HPDE6-E6E7 (cell line): ENCODE data around the gene AAMP.
"Not testable (repeated sequence)": the region's sequence is repeated elsewhere in the genome, so short reads cannot be mapped to it uniquely, and the experiment has no call there.

Experiments used
- DNase-seq: peaks from one replicate; pipeline ENCODE4 v3.0.0; 2011; ENCODE audit warnings: missing footprints; ENCODE audit errors: extremely low spot score

AAMP gene

DNA sequence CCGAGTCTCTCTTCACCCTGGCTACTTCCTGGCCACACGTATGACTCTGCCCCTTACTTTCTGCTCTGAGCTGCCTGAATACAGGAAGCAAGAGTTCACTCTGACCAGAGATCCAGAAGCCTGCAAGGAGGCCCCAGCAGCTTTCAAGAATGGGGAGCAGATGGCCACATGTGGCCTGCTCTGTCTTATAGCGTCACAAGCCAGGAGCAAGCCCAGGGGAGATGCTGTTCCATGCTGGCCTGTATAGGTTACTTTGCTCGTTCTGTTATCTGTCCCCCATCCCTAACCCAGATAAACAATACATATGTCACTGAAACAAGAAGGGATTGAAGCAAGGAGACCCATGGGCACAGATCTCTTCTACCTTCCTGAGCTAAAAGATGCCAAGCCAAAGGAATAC, 4.6 kb upstream of the AAMP start:
- no peak for DNase-seq

DNA sequence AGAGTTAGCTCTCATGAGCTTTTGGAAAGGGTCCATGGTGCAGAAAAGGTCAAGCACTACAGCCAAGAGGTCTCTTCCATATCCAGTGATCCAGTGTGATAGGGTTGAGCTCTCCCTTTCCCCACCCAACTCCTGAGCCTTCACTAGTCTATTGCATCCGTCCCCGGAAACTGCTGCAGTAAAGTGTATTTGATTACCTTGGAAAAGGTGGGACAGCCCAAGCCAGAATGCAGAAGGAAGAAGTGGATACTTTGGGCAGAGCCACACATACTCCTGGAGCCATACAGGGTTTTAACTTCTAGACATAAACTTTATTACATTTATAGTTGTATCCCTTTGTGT, 3.9 kb upstream of the AAMP start:
- no peak for DNase-seq

DNA sequence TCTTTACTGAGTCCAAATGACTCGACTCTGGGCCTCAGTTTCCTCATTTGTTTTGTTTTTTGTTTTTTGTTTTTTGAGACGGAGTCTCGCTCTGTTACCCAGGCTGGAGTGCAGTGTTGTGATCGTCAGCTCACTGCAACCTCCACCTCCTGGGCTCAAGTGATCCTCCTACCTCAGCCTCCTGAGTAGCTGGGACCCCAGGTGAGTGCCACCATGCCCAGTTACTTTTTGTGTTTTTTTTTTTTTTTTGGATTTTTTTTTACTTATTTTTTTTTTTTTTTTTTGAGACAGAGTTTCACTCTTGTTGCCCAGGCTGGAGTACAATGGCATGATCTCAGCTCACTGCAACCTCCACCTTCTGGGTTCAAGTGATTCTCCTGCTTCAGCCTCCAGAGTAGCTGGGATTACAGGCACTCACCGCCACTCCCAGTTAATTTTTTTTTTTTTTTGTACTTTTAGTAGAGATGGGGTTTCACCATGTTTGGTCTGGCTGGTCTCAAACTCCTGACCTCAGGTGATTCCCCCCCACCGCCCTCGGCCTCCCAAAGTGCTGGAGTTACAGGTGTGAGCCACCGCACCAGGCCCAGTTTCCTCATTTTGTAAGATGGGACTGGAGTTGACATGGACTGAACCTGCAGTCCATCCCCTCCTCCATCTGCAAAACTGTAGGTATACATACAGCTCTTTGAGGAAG, 3.4 kb upstream of the AAMP start:
- DNase-seq = not testable (repeated sequence)

DNA sequence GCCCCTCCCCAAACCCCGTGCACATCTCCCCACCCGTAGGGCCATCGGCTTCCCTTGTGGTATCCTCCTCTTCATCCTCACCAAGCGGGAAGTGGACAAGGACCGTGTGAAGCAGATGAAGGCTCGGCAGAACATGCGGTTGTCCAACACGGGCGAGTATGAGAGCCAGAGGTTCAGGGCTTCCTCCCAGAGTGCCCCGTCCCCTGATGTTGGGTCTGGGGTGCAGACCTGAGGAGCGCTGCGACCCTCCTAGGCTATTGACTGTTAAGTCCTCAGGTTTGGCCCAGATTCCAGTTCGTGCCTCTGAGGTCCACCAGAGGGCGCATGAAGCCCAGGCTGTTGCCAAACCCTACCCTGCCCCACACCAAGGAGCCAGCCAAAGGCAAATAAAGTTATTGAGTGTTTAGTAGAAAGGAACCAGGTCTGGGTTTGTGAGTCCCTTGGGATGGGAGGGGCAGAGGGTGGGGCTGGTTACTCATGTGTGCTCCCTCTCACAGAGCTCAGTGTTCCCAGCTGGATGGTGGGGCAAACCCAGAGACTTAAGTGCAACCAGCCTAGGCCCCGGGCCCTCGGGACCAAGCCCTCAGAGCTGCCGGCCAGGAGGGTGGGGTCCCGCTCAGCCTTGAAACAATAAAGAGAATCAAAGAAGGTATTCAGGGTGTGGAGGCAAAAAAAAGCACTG, 2.7 kb upstream of the AAMP start:
- DNase-seq = peak; percentile 87

DNA sequence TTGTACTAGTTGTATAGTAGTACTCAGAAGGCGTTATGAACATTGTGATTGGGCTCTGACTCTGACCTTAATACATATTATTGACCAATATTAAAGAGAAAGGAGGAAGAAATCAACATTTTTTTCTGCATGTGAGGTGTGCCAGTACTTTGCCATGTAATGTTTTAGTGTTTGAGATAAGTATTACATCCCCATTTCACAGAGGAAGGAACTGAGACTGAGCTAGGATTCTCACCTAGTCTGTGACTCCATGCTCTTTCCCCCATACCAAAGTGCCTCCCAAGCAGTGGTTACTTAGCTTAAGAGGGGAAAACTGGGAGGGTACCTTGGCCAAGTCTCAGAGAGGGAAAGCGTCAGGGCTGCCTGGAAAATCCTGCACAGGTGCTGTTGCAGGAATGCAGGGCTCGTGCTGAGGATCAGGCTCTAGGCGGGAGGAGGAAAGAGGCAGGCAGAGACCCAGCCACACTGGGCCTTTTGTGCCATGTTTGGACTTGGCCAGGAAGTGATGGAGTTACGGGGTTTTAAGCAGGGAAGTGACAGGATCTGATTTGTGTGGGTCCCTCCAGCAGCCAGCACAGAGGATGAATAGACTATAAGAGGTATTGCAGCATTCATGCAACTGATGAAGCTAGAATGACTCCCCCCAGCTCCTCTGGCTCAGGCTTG, 2.1 kb upstream of the AAMP start:
- no peak for DNase-seq

DNA sequence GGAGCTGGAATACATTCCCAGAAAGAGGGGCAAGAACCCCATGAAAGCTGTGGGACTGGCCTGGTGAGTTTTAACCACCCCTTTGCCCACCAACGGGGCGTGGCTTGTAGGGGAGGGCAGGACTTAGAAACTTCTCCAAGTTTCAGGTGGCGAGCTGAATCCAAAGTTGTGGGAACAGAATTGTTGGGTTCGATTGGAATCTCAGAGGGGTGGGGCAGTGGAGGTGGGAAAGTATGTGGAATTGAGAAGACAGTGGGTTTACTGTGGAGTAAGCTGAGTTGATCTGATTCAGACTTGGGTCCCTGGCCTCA, 1.5 kb upstream of the AAMP start:
- no peak for DNase-seq

DNA sequence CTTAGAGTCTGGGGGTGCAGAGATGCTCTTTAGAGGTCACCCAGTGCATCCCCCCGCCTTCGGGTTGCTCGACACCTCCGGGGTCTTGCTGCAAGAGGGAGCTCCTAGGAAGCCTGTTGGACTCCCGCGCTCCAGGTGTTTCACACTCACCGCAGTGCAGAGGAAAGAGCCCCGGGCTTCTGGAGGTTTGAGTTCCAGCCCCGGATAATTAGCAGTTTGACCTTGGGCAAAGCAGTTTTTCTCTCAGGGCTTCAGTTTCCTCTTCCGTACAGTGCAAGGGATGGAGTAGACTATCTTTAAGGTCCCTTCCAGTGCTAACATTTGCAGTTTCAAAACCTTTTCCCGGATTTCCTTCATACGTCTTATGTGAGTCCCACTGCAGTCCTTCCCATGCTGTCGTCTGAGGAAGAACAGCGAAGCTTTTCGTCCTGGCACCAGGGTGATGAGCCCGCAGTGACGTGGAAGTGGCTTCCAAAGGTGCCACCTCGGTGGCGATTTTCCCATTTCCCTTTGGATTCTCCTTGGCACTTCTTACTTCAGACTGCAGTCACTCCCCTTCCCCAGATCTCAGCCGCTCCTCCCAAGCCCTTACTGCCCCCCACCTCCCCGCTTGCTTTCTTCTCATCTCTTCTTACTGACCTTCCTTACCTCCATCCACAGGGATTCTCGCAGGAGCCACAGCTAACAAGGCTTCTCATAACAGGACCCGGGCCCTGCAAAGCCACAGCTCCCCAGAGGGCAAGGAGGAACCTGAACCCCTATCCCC, 967 bp upstream of the AAMP start:
- no peak for DNase-seq

DNA sequence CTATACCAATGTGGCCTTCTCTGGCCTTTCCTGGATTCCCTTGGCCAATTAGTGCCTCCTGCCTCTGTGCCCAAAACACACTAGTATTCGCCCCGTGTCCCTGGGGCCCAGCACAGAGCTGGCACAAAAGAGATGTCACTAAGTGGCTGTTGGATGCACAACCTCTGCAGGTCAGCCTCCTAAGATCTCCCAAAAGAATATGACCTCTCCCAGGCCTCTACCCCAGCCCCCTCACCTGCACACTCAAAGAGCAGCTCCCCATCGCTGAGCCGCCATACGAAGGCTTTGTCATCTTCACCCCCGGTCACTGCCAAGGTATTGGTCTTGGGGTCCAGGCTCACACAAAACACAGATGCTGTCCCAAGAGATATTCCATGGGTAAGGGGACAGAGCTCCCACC, 2.7 kb downstream of the AAMP start:
- no peak for DNase-seq

DNA sequence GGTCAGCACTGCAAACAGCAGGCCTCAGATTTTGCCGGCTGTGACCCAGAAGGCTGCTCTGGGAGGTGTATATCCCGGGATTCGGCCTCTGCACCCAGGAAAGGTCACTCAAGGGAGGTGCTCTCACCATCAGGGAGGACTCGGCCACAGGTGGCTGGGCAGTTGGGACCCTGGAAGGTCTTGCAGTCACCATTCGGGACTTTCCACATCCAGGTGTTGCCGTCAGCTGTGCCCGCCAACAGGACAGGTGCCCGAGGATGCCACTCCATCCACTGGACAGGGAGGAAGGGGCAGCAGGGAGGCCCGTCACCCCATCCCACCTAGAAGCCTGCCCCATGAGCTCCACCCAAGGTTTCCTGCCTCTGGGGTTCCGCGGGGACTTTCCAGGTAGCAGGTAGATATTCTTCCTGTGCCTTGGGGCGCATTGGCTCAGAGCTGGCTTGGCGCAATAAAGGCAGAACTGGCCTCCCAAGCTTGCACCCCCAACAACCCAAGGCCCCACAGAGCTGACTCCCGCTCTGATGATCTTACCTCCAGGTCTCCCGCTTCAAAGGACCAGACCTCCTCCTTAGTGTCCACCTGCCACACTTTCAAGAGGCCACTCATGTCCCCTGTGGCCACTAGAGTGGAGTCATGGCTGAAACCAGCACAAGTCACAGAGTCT, 3.5 kb downstream of the AAMP start:
- DNase-seq = no peak

DNA sequence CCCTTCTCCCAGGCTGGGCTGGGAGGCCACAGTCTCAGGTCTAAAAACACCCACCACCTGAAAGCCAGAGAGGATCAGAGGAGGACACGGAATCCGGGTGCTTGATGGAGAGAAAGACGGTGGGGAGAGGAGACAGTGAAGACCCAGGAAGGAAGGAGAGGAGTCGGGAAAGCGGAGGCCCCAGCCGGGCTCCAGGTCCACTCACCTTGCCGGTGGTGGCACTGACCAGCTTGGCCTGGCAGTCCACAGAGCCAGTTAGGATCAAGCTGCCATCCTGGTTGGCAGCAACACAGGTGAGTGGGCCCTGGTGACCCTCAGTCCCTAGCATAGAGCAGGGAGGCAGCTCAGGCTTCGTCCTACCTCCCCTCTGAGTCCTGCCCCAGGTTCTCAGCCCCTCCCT, 4.3 kb downstream of the AAMP start:
- no peak for DNase-seq

DNA sequence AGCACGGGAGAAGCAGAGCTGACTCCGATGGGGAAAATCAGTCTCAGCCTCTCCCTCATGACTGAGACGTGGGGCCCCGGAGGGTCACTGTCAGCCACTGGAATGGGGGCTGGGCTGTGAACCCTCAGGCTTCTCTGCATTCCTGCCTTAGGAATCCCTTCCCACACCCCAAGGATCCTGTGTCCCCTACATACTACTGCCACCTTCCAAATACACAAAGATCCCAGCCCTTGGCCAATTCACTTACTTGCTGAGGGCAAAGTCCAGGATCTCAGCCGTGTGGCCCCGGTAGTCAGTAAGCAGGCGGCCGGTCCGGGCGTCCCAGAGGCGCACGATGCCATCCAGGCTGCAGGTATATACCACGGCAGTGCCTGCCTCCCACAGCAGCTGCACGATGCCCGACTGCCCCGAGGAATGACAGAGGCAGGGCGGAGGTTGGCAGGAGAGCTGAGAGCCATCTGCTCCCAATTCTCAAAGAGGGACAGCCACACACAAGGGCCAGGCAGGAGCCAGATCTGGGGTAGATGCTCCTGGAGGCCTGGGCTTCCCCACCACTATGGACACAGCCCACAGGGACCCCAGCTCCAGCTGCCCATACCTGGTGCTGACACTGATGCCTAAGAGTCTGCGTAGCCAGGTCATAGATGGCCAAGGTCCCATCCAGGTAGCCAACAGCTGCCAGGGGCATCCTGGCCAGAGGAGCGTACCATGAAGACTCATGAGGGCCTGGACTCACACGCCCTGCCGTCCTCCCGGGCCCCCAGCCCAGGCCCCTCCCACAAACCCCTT, 5.0 kb downstream of the AAMP start:
- no peak for DNase-seq

DNA sequence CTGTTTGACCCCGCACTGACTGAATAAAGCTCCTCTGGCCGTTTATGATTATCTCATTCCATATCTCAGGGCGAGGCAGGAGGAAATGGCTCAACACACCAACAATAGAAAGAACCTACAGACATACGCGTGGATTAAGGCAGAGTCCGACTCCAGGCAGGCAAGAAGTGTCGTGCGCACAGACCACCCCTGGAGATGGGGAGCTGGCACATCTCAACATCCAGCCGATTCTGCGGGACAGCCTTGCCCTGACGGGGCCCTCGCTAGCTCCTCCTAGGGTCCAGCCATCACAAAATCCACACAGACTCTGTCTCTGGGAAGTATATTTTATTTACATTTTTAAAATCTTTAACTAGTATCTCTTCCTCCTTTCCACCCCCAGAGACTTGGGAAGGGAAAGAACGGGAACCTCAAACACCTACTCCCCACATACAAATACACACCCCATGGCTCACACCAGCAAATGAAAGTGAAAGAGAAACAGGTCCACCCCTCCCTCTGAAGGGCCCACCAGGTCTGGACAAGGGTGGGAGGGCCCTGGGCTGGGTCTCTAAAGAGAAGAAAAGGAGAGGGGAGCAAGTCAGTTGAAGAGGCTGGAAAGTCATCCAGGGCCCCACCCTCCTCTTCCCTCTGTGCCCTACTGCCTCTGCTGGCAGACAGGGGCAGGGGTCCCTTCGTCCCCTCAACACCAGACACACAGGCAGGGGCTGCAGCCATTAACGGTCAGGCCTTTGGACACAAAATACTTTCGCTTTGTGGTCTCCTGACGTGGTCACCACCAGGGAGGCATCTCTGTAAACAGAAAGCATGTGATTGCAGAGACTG, 5.9 kb downstream of the AAMP start:
- no peak for DNase-seq

DNA sequence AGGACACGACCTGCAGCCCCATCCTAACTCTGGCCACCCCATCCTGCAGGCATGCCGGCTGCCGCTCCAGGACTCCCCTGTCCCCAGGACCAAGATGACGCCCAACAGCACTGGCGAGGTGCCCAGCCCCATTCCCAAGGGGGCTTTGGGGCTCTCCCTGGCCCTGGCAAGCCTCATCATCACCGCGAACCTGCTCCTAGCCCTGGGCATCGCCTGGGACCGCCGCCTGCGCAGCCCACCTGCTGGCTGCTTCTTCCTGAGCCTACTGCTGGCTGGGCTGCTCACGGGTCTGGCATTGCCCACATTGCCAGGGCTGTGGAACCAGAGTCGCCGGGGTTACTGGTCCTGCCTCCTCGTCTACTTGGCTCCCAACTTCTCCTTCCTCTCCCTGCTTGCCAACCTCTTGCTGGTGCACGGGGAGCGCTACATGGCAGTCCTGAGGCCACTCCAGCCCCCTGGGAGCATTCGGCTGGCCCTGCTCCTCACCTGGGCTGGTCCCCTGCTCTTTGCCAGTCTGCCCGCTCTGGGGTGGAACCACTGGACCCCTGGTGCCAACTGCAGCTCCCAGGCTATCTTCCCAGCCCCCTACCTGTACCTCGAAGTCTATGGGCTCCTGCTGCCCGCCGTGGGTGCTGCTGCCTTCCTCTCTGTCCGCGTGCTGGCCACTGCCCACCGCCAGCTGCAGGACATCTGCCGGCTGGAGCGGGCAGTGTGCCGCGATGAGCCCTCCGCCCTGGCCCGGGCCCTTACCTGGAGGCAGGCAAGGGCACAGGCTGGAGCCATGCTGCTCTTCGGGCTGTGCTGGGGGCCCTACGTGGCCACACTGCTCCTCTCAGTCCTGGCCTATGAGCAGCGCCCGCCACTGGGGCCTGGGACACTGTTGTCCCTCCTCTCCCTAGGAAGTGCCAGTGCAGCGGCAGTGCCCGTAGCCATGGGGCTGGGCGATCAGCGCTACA, 7.0 kb downstream of the AAMP start:
- no peak for DNase-seq

DNA sequence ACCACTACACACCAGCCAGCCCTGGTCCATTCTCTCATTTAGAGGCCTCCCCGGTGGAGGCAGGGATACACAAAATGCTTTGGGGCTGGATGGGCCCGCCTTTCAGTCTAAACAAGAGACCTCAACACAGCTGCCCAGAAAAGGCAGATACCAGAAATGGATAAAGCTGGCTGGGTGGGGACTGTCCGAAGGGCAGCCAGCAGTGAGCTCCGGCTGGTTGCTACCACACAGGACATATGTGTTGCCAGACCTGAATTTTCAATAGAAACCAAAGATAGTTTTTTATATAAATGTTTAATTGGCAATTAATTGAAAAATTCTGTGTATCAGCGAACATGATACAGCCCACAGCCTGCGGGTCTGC, 7.7 kb downstream of the AAMP start:
- DNase-seq = no peak

DNA sequence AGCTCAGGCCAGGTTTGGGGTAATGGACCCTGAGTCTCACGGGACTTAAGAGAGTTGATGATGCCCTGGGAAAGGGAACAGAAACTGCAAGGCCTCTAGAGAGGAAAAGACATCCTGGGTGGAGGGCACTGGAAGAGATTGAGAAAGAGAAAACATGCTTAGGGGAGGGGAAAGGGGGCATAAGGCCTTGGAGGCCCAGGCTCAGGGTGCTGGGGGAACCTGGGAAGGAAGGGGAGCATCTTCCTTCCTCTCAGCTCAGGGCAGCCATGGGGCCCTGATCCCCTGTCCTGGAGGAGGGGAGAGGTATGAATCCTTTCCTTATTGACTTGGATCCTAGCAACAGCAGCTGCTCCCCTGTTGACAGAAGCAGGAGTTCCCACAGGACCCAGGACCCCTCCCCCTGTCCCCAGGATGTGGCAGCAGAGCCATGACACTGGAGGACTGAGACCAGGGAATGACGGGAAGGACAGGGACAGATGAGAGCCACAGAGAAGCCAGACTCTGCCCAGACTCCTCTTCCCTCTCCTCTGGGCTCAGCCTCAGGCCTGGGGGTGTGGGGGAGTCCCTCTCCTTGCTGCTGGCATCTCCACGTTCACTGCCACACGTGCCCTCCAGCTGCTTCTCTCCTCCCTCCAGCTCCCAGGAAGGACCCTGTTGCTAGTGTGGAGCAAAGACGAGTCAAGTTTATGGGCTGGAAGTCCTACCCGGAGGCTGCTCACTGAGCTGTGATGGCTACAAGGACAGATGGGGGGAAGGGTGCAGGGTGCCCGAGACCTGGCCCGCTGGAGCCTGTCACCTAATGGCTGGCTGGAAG, 8.3 kb downstream of the AAMP start:
- DNase-seq = no peak

DNA sequence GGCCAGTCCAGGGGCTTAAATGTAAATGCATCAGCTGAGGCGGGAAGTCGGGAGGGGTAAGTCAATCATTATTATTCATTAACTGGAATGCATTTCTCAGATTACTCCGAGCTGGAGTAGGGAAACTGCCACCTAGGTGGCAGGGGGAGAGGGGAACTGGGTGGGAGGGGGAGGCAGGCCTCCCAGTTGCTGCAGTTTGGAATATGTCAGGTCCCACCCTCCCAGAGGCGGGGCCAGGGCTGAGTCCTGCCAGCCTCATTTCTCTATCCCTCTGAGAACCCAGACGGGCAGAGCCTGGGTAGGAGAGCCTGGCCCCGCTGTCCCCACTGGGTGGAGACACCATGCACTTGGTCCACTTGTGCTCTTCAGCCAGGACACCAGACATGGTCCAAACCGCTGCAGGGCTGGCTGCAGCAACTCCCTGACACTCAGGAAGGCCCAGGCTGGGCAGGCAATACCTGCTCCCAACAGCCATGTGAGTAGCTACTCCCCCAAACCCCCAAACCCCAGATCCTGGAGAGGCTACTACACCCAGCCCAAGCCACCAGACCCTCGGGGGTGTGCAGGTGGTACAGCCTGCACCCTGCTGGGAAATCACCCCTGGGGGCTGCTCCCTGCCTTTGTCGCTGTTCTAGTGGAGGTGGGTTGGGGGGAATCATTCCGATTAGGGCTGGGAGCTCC, 9.1 kb downstream of the AAMP start, which contains the start of gene GPBAR1:
Gene GPBAR1 (plus strand): TSS at position 274 of the 681 bp plus-strand sequence. CDS start 1,710 bp downstream, outside the sequence.
- no peak for DNase-seq

DNA sequence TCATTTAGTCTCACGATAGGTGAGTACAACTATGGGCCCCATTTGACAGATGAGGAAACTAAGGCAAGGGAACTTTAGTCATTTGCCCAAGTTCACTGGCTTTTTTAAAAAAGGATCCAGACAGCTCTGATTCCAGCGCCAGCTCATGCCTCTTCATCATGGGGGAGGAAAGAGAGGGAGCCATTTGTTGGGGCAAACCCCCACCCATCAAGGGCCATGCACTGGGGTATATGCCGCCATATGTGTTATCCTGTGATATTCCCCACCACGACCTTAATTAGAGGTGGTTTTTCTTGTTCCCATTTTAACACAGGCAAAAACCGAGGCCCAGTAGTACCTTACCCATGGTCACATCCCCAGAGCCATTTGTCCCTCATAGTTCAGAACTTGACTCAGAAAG, 9.8 kb downstream of the AAMP start:
- DNase-seq = no peak
